GM20431 (cell line): ENCODE results near the gene SERF1B.
"Not testable (repeated sequence)": the region's sequence is repeated elsewhere in the genome, so short reads cannot be mapped to it uniquely, and the experiment has no call there.

Experiments
- in situ Hi-C: fragments of 300-500 bp; cut with MseI, MboI; formaldehyde crosslinking; loops from one replicate; pipeline ENCODE4 v1.15.0; 2020; ENCODE audit warnings: low sequenced_read_pairs; ENCODE audit not compliant: unreplicated experiment

SERF1B gene

GRCh38 chr5:70025106-70025844 lies at the start of gene SERF1B:
Gene SERF1B, plus strand, starts transcription at chr5:70025251. Its CDS starts 201 bp downstream, at chr5:70025452.
- in situ Hi-C loops: not testable (repeated sequence)

DNA sequence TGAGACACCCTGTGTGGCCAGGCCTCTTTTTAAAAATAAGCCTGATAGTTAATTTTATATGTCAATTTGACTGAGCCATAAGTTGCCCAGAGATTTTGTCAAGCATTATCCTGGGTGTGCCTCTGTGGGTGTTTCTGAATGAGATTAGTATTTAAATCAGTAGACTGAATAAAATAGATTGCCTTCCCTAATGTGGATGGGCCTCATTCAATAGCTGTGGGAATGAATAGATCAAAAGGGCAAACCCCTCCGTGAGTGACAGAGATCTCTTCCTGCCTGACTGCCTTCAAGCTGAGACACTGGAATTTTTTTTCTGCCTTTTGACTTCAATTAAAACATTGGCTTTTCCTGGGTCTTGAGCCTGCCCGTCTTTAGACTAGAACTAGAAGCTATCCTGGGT lies 33.3 kb upstream of the SERF1B start:
- in situ Hi-C loops: not testable (repeated sequence)

- in situ Hi-C loops: not testable (repeated sequence)
These were observed 29.5 kb upstream of the SERF1B start for GRCh38 chr5:69995535-69995934.

DNA sequence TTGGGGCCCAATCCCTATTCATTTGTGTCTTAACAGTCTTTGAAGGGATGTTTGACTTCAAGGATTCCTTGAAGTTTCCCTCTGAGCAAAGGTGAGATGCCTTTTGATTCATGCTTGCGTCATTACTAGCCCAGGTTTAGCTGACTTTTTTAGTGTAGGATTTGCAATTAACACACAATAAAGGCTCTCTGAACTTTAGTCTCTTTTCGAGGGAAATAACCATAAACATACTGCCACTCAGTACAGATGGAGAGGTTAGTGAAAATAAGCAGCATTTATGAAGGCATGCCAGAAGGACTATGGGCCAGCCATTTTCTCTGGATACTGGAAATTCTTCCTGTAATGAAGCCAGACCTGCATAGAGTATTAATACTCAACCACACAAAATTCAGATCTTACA lies 4.4 kb upstream of the SERF1B start:
- in situ Hi-C loops: not testable (repeated sequence)

DNA sequence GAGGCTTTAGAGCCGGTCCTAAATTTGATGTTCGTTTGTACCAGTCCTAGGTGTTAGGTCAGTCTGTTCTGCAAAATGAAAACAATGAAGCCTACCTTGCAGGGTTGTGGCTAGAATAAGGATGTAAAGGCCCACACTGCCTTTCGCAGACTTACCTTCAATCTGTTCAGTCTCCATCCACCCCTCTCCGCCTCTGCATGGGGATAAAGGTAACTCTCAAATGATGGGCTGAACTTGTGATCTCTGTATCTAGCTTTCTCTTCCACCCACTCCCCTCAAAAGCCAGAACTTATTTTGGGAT lies 744 bp downstream of the SERF1B start:
- in situ Hi-C loops: not testable (repeated sequence)

- in situ Hi-C loops: not testable (repeated sequence)
These were observed 6.2 kb downstream of the SERF1B start for GRCh38 chr5:70031204-70031603.

- in situ Hi-C loops: not testable (repeated sequence)
These were observed 16.4 kb downstream of the SERF1B start for GRCh38 chr5:70041411-70041810.

- in situ Hi-C loops: not testable (repeated sequence)
These were observed 24.7 kb downstream of the SERF1B start for GRCh38 chr5:70049790-70050142.

GRCh38 chr5:70056289-70056942 lies 31.4 kb downstream of the SERF1B start:
- in situ Hi-C loops: not testable (repeated sequence)

GRCh38 chr5:70057140-70057539 lies 32.1 kb downstream of the SERF1B start:
- in situ Hi-C loops: not testable (repeated sequence)

DNA sequence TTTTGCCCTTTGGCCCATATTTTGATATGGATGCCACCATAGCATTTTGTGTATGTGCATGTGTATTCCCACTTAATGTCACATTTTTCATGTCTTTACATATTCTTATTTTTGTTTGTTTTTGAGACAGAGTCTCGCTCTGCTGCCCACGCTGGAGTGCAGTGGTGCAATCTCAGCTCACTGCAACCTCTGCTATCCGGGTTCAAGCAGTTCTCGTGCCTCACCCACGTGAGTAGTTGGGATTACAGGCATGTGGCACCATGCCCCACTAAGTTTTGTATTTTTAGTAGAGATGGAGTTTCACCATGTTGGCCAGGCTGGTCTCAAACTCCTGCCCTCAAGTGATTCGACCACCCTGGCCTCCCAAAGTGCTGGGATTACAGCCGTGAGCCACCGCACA lies 52.6 kb downstream of the SERF1B start:
- in situ Hi-C loops: not testable (repeated sequence)

DNA sequence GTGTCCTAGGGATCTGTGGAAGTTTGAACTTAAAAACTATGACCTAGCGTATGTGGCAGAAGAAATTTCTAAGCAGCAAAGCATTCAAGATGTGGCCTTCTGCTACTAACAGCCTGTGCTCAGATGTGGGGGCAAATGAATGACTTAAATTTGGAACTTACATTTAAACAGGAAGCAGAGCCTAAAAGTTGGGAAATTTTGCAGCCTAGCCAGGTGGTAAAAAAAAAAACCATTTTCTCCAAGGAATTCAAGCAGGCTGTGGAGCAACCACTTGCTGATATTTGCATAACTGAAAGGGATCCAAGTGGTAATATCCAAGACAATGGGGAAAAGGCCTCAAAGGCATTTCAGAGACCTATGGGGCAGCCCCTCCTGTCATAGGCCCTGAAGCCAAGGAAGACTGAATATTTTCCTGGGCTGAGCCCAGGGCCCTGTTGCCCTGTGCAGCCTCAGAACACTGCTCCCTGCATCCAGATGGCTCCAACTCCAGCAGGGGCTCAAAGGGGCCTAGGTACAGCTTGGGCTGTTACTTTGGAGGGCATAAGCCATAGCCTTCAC lies 63.9 kb downstream of the SERF1B start:
- in situ Hi-C loops: not testable (repeated sequence)

- in situ Hi-C loops: not testable (repeated sequence)
These were observed 66.7 kb downstream of the SERF1B start for GRCh38 chr5:70091776-70092175.
